ENCODE measurements around the gene GALT. TPM values are rescaled to one million over a fixed set of nuclear protein-coding genes. Genes with fewer than 3 reads are reported as not detected.
A peak's percentile ranks its signal among the peaks of the same experiment; 100 is the strongest.

Gene GALT
- total and polyA plus RNA-seq, 8 donors: 17.4 to 148 (median 35.9) TPM

- H3K9me3 ChIP-seq: no peaks in the 10 kb centered on the region
- peaks cover 20 to 30% (median 25%) of the 10 kb centered on the region in 4 donors for H3K4me1 ChIP-seq
- H3K27me3 ChIP-seq: no peaks in the 10 kb centered on the region
- H3K27ac ChIP-seq: no peak overlapping the region
- H3K4me3 ChIP-seq: peak overlapping the region in 3 of 4 donors; percentile 61 to 75 (median 65)
- 88 to 95% (median 94%) methylated on average over 14 to 20 of the region's 20 CpGs for WGBS, 5 donors
- no peak for DNase-seq
- intact Hi-C loops (cut with DNase I; ENCODE audit: low total_unique reads): no loop called here
- H3K36me3 ChIP-seq: peaks cover 15 to 28% (median 21%) of the 10 kb centered on the region in 4 donors
- TF ChIP-seq CTCF (IDR thresholded peaks at IDR 0.05) (no peak), POLR2A (IDR thresholded peaks at IDR 0.05) (no peak), EP300 (IDR thresholded peaks at IDR 0.05) (no peak), POLR2AphosphoS5 (IDR thresholded peaks at IDR 0.05) (no peak)
Measured at GRCh38 chr9:34610434-34611206, 35.9 kb upstream of the GALT start.

GRCh38 chr9:34611251-34611810, 35.1 kb upstream of the GALT start:
- Histone ChIP-seq H3K4me1 (peaks cover 20 to 30% (median 25%) of the 10 kb centered on the region in 4 donors), H3K9me3 (no peaks in the 10 kb centered on the region), H3K27ac (peak overlapping the region; percentile 77 to 89 (median 88)), H3K36me3 (peaks cover 17 to 35% (median 28%) of the 10 kb centered on the region in 4 donors), H3K27me3 (no peaks in the 10 kb centered on the region), H3K4me3 (peak overlapping the region; percentile 57 to 75 (median 63))
- 52 to 64% (median 55%) methylated on average over 10 of the region's 10 CpGs for WGBS, 5 donors
- TF ChIP-seq POLR2A (IDR thresholded peaks at IDR 0.05) (no peak), EP300 (IDR thresholded peaks at IDR 0.05) (no peak), POLR2AphosphoS5 (IDR thresholded peaks at IDR 0.05) (no peak), CTCF (IDR thresholded peaks at IDR 0.05) (no peak)
- DNase-seq: peak in 1 of 2 donors; percentile 51
- intact Hi-C loops (cut with DNase I; ENCODE audit: low total_unique reads): no loop called here

- WGBS, 5 donors: 0 to 1% (median 1%) methylated on average over 45 to 77 of the region's 77 CpGs
- Histone ChIP-seq H3K27me3 (no peaks in the 10 kb centered on the region), H3K36me3 (peaks cover 25 to 43% (median 35%) of the 10 kb centered on the region in 4 donors), H3K9me3 (no peaks in the 10 kb centered on the region), H3K4me1 (peaks cover 20 to 30% (median 25%) of the 10 kb centered on the region in 4 donors), H3K4me3 (peak within 1 kb of the TSS; percentile 57 to 75 (median 63)), H3K27ac (peak within 1 kb of the TSS; percentile 77 to 89 (median 88))
- DNase-seq: peak; percentile 91 to 96
- no peak for TF ChIP-seq EP300 (IDR thresholded peaks at IDR 0.05)
- peak in 1 of 4 donors; percentile 32 for TF ChIP-seq POLR2A (IDR thresholded peaks at IDR 0.05)
- peak; percentile 80 to 92 (median 88) for TF ChIP-seq POLR2AphosphoS5 (IDR thresholded peaks at IDR 0.05)
- TF ChIP-seq CTCF (IDR thresholded peaks at IDR 0.05): no peak
- intact Hi-C loops (cut with DNase I; ENCODE audit: low total_unique reads): no loop called here
Measured at GRCh38 chr9:34611811-34612787, 34.4 kb upstream of the GALT start, which contains the start of gene RPP25L. TSS of gene RPP25L (minus strand) at chr9:34612097. CDS start at chr9:34611296, 801 bp downstream.

All from stomach (tissue), 9 donors.